DND-41 (cell line): ENCODE data around the gene SH2D4B.

Experiments
- ATAC-seq: fragments of 200-7000 bp; cut with Tn5 transposase; 3 replicates; pipeline ENCODE4 v1.9.1; 2021; ENCODE audit warnings: low read depth; ENCODE audit not compliant: insufficient read depth
- DNase-seq: peaks from one replicate; pipeline ENCODE4 v3.0.0-alpha.2; 2020
- H2AFZ ChIP-seq: 2 replicates; pipeline ENCODE4 v1.6.0; 2012; ENCODE audit warnings: low read depth, low read length
- H3K27ac ChIP-seq: 2 replicates; pipeline ENCODE4 v1.5.1; 2012; ENCODE audit warnings: low read length, inconsistent platforms
- H3K27me3 ChIP-seq: fragments of 200-600 bp; sonication (generic); 2 replicates; pipeline ENCODE4 v1.6.0; 2012; ENCODE audit warnings: low read length, mild to moderate bottlenecking, inconsistent platforms; ENCODE audit not compliant: insufficient read depth, poor library complexity
- H3K36me3 ChIP-seq: 2 replicates; pipeline ENCODE4 v1.5.1; 2012; ENCODE audit warnings: low read length, inconsistent platforms; ENCODE audit not compliant: insufficient read depth
- H3K4me1 ChIP-seq: 2 replicates; pipeline ENCODE4 v1.5.1; 2012; ENCODE audit warnings: mild to moderate bottlenecking, low read length; ENCODE audit not compliant: insufficient read depth
- H3K4me2 ChIP-seq: 2 replicates; pipeline ENCODE4 v1.6.0; 2012; ENCODE audit warnings: mild to moderate bottlenecking, moderate library complexity, low read length, inconsistent platforms; ENCODE audit not compliant: insufficient read depth
- H3K4me3 ChIP-seq, 2 experiments: fragments of 200-600 bp in 1 of 2; shearing (Covaris generic) in 1 of 2; 2 replicates each; pipeline ENCODE4 v1.5.1; 2012 to 2016; ENCODE audit warnings: inconsistent platforms in 2 of 2, low read length in 2 of 2, mild to moderate bottlenecking in 2 of 2, low read depth in 1 of 2, moderate library complexity in 1 of 2
- H3K79me2 ChIP-seq: 2 replicates; pipeline ENCODE4 v1.6.0; 2012; ENCODE audit warnings: low read length, inconsistent platforms; ENCODE audit not compliant: insufficient read depth
- H3K9ac ChIP-seq: 2 replicates; pipeline ENCODE4 v1.6.0; 2012; ENCODE audit warnings: low read depth, mild to moderate bottlenecking, inconsistent platforms, low read length, moderate library complexity
- H3K9me3 ChIP-seq: 2 replicates; pipeline ENCODE4 v1.5.1; 2012; ENCODE audit warnings: low read length, moderate library complexity, mild to moderate bottlenecking, inconsistent platforms; ENCODE audit not compliant: insufficient read depth, severe bottlenecking
- H4K20me1 ChIP-seq: 2 replicates; pipeline ENCODE4 v1.6.0; 2012; ENCODE audit warnings: low read length; ENCODE audit not compliant: insufficient read depth
- CTCF ChIP-seq: IDR thresholded peaks from 2 replicates; pipeline ENCODE4 v1.5.1; 2012; ENCODE audit warnings: borderline replicate concordance, low read length, moderate library complexity, mild to moderate bottlenecking; ENCODE audit not compliant: poor library complexity, severe bottlenecking; ENCODE audit errors: extremely low read depth
- EZH2 ChIP-seq: IDR thresholded peaks from 3 replicates; pipeline ENCODE4 v1.6.1; 2012; ENCODE audit warnings: borderline replicate concordance, low read depth, mild to moderate bottlenecking, moderate library complexity, low read length, inconsistent platforms; ENCODE audit not compliant: severe bottlenecking

Gene SH2D4B

GRCh38 chr10:80582286-80582960, 44.7 kb downstream of the SH2D4B start:
- no peak for ATAC-seq

GRCh38 chr10:80583685-80584084, 46.0 kb downstream of the SH2D4B start:
- H3K9me3 ChIP-seq, result no peaks in the 10 kb centered on the region
- no peak for TF ChIP-seq CTCF
- no peak for TF ChIP-seq EZH2
- H3K27me3 ChIP-seq, result peaks cover 4% of the 10 kb centered on the region
- H3K79me2 ChIP-seq, result no peaks in the 10 kb centered on the region
- no peak overlapping the region for H2AFZ ChIP-seq
- no peaks in the 10 kb centered on the region for H3K4me1 ChIP-seq
- no peaks in the 10 kb centered on the region for H3K36me3 ChIP-seq
- no peak overlapping the region for H3K27ac ChIP-seq
- H3K4me2 ChIP-seq, result no peak overlapping the region
- no peak overlapping the region for H3K4me3 ChIP-seq
- DNase-seq, result no peak
- no peak overlapping the region for H3K9ac ChIP-seq
- ATAC-seq, result no peak
- H4K20me1 ChIP-seq, result no peaks in the 10 kb centered on the region

More at GRCh38 chr10:80582286-80582960, 44.7 kb downstream of the SH2D4B start:
- Histone ChIP-seq H3K27me3 (peaks cover 4% of the 10 kb centered on the region), H3K27ac (no peak overlapping the region), H3K4me2 (no peak overlapping the region), H2AFZ (no peak overlapping the region), H3K9ac (no peak overlapping the region), H3K4me1 (no peaks in the 10 kb centered on the region), H4K20me1 (no peaks in the 10 kb centered on the region), H3K9me3 (no peaks in the 10 kb centered on the region), H3K79me2 (no peaks in the 10 kb centered on the region), H3K4me3 (no peak overlapping the region), H3K36me3 (no peaks in the 10 kb centered on the region)
- TF ChIP-seq CTCF, result no peak
- TF ChIP-seq EZH2, result no peak
- no peak for DNase-seq

- TF ChIP-seq CTCF (no peak), EZH2 (no peak)
- DNase-seq, result no peak
- H4K20me1 ChIP-seq, result no peaks in the 10 kb centered on the region
Observed at GRCh38 chr10:80585812-80586211, 48.1 kb downstream of the SH2D4B start.

More at GRCh38 chr10:80585812-80586211, 48.1 kb downstream of the SH2D4B start:
- no peak overlapping the region for H3K4me2 ChIP-seq
- H3K9me3 ChIP-seq, result no peaks in the 10 kb centered on the region
- no peak overlapping the region for H2AFZ ChIP-seq
- H3K4me1 ChIP-seq, result no peaks in the 10 kb centered on the region
- no peak for ATAC-seq
- no peak overlapping the region for H3K9ac ChIP-seq
- H3K4me3 ChIP-seq, result no peak overlapping the region
- H3K36me3 ChIP-seq, result no peaks in the 10 kb centered on the region
- peaks cover 4% of the 10 kb centered on the region for H3K27me3 ChIP-seq
- H3K27ac ChIP-seq, result no peak overlapping the region
- no peaks in the 10 kb centered on the region for H3K79me2 ChIP-seq
